ENCODE data around the gene ABCA10. TPM values are rescaled to one million over a fixed set of nuclear protein-coding genes. Genes with fewer than 3 reads are reported as not detected.

Gene ABCA10
- total RNA-seq, 1 experiment from 2014 or later, result 0.34 TPM

- no peaks in the 10 kb centered on the region; a peak in 1 of 4 replicates for H3K4me1 ChIP-seq (ENCODE audit: control insufficient read depth in 1 of 2, insufficient read depth in 2 of 2, low read length in 2 of 2)
- H3K36me3 ChIP-seq (ENCODE audit: control insufficient read depth in 1 of 2, insufficient read depth in 2 of 2, low read length in 2 of 2), result no peaks in the 10 kb centered on the region
- ChIA-PET CTCF (no interaction called here), POLR2A (no interaction called here), RAD21 (ENCODE audit: low non-redundant PET in 1 of 2, low total read pairs in 2 of 2, uncharacterized antibody in 2 of 2, unreplicated experiment in 2 of 2) (no interaction called here)
- H3K27me3 ChIP-seq (ENCODE audit: insufficient read depth, low read length), result no peaks in the 10 kb centered on the region
- H3K27ac ChIP-seq (ENCODE audit: low read depth, low read length), result no peak overlapping the region
- no peak overlapping the region for H2AFZ ChIP-seq (ENCODE audit: low read depth, low read length, poor library complexity, severe bottlenecking)
- TF ChIP-seq CBX3 (IDR thresholded peaks at IDR 0.05; ENCODE audit: low read depth), result no peak
- TF ChIP-seq REST (IDR thresholded peaks at IDR 0.05; ENCODE audit: low read depth), result no peak
- TF ChIP-seq RAD21 (IDR thresholded peaks at IDR 0.05; ENCODE audit: low read depth), result no peak
- TF ChIP-seq ZFX (IDR thresholded peaks at IDR 0.05), result no peak
- no peak for TF ChIP-seq ZNF274 (IDR thresholded peaks at IDR 0.05; ENCODE audit: low read depth, low read length)
- TF ChIP-seq EGR1 (IDR thresholded peaks at IDR 0.05; ENCODE audit: low read depth), result no peak
- TF ChIP-seq YY1 (IDR thresholded peaks at IDR 0.05; ENCODE audit: extremely low read depth, insufficient replicate concordance, low read depth, low read length), result no peak
- TF ChIP-seq CEBPB (IDR thresholded peaks at IDR 0.05; ENCODE audit: low read depth), result no peak
- intact Hi-C loops (cut with micrococcal nuclease), result no loop called here
- H3K4me2 ChIP-seq (ENCODE audit: low read length), result no peak overlapping the region
- no peaks in the 10 kb centered on the region for H3K9me2 ChIP-seq (ENCODE audit: insufficient read depth)
- no peak overlapping the region for H3K4me3 ChIP-seq (replicated peaks in 1 of 2; ENCODE audit: low read depth in 1 of 2, low read length in 2 of 2)
- no peak for ATAC-seq
- no peaks in the 10 kb centered on the region for H4K20me1 ChIP-seq (ENCODE audit: insufficient read depth)
- DNase-seq (ENCODE audit: low read depth, low spot score), result no peak
- no peaks in the 10 kb centered on the region for H3K9me3 ChIP-seq (ENCODE audit: control insufficient read depth in 1 of 2, insufficient read depth in 1 of 2, low read depth in 1 of 2, low read length in 2 of 2)
- no peaks in the 10 kb centered on the region for H3K79me2 ChIP-seq (ENCODE audit: insufficient read depth, low read length)
- BruUV-seq (replicated peaks), result no TSS peak
- H3K9ac ChIP-seq (ENCODE audit: low read length), result no peak overlapping the region
These were observed 20.0 kb downstream of the ABCA10 start for GRCh38 chr17:69208640-69209039.
